Non-pigmented ciliary epithelial cell (primary cell): Measurements from ENCODE around the gene RARB.

Experiments used
- DNase-seq: peaks from one replicate; pipeline ENCODE4 v3.0.0-alpha.2; 2010; ENCODE audit warnings: low read depth

RARB gene

GRCh38 chr3:25580534-25580933 lies 152.5 kb downstream of the RARB start:
- no peak for DNase-seq

GRCh38 chr3:25581335-25581734 lies 153.3 kb downstream of the RARB start:
- DNase-seq: no peak

DNA sequence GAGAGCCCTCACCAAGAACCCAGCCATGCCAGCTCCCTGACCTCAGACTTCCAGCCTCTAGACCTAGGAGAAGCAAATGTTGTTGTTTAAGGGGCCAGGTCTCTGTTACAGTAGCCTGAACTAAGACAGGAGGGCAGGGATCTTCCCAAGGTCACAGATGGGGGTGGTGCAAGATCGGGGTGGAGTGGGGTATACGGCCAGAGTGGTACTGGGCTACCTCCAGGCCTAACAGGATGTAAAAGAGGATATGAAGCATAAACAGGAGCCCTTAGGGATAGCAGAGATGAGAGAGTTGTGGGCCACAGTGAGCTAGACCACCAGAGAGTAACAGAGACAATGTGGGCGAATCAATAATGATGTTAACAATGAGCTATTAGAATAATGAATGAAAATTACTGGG lies 153.8 kb downstream of the RARB start:
- DNase-seq: no peak

GRCh38 chr3:25582242-25582641 lies 154.2 kb downstream of the RARB start:
- no peak for DNase-seq

DNA sequence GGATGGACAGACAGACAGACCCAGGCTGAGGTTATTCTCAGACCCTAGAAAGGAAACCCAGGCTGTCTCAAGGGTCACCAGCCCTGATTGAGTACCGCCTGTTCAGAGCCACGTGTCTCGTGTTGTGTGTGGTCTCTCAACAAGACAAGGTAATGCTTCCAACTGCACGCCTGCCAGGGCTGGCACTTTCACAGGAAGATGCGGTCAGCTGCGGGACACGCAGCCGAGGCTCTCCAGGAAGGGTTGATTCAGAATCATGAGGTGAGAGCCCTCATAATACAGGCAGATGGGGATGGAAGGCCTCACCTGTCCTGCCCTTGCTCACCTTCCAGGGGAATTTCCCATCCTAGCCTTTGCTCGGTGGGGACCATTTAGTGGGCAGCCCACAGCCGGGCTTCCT lies 155.3 kb downstream of the RARB start:
- DNase-seq: no peak

GRCh38 chr3:25584011-25584789 lies 156.1 kb downstream of the RARB start:
- DNase-seq: no peak

DNA sequence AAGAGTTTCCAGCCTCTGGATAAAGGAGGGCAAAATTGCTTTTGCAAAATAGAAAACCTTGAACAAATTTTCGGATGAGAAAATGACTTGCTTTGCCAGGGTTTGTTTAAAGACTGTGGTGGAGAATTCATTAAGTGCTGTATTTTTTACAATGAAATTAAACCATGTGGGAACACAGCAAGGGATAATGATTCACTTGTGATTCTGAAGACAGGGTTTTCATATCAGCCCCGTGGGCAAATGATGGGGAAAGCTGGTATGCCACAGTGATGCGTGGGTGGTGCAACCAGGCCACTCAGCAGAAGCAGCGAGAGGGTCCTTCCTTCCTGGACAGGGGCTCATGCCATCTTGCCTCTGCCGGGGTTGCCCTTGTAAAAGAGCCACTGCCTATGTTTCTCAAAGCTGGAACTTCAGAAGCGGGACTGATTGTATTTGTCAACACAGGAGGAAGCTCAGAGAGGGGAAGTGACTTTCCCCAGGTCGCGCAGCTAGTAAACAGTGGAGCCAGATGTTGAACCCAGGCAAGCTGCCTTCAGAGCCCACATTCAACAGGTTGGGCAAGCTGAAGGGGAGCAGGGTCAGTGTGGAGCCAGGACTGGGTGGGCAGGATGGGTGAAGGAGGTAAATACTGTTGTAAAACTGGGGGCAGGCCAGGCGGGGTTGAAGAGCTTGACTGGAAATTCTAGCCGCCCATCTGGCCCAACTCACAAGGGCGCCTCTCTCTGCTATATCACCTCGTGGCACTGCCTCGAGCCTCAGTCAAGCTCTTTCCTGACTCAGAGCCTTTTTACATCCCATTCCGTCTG lies 157.5 kb downstream of the RARB start:
- no peak for DNase-seq

DNA sequence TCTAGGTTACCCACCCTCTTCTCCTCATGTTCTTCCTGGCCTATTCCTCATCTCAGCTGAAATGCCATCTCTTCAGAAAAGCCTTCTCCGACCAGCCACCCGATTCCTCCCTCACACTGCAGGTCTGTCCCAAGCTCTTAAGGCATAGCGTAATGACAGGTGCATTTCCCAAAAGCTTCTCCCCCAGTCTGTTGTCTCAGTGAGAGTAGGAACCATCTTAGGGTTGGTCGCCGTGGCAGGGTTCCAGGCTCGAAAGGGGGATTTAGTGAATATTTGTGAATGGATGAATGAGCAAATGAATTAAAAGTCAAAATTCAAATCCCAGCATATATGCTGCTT lies 158.1 kb downstream of the RARB start:
- DNase-seq: no peak

GRCh38 chr3:25586553-25586952 lies 158.5 kb downstream of the RARB start:
- no peak for DNase-seq

DNA sequence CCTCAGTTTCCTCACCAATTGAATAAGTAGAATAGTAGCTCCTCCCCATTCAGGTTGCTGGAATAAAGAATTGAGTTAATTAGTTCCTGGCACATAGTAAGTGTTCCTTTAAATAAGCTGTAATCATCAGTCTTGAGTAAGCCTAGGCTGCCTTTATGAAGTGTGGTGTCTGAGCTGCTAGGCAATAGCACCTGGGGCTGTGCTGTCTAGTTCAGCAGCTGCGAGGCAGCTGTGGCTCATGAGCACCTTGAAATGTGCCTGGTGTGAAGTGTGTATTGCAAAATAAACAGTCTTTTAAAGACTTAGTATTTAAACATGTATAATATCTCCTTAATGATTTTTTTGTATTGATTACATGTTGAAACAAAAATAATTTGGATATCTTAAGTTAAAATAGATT lies 159.0 kb downstream of the RARB start:
- DNase-seq: no peak

DNA sequence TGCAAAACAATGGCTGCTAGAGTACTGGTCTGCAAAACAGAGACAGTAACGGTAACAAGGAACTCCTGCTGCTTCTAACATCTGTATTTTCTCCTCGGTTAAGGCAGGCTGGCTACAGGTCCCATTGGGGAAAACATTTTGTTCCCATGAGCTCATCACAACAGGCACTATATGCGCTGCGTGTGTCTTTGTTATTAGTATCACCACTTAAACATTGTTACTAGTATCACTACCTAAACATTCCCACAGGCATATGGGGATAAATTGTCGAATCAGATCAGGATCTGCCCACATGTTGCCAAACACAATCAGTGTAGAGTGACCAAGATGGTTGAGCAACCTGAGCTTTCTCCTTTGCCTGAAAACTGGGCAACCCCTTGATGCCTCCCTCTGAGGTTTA lies 159.5 kb downstream of the RARB start:
- no peak for DNase-seq

DNA sequence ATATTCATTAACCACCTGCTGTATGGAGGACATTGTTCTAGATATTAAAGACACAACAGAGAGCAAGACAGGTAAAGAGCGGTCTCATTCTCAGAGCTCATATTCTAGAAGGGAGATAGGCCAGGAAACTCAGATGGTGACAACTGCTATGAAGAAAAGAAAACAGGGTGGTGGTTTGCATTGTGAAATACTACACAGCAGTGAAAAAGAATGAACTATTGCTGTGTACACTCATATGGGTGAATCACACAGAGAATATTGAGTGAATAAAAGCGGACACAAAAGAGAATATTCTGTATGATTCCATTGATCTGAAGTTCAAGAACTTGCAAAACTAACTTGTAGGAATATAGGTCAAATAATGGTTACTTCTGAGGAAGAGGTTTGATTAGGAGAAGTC lies 159.9 kb downstream of the RARB start:
- DNase-seq: no peak

GRCh38 chr3:25588441-25589103 lies 160.5 kb downstream of the RARB start:
- no peak for DNase-seq

DNA sequence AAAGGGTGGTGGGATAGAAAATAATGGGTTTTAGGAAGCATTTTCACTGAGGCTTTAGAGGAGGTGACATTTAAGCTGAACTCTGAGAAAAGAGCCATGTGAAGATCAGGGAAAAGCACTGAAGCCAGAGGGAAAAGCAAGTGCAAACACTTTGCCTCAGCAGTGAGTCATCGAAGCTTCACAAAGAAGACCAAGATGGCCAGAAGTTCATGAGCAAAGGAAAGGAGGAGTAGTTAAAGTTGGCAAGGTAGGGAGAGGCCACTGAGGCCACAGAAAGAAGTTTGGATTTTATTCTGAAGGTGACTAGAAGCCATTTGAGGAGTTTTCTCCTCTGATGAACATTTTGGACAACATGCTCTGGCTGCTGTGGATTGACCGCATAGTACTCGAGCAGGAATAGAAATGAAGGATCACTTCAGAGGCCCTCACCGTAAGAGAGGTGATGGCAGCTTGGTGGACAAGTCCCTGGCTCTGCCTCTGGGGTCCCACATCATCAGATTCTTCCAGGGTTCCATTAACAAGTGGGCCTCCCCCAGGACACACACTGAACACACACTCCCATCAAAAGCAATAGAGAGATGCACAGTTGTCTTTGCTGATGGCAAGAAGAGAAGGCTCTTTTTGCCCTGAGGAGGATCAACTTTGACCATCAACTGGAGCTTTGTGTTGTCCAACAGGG lies 161.2 kb downstream of the RARB start:
- DNase-seq: no peak

DNA sequence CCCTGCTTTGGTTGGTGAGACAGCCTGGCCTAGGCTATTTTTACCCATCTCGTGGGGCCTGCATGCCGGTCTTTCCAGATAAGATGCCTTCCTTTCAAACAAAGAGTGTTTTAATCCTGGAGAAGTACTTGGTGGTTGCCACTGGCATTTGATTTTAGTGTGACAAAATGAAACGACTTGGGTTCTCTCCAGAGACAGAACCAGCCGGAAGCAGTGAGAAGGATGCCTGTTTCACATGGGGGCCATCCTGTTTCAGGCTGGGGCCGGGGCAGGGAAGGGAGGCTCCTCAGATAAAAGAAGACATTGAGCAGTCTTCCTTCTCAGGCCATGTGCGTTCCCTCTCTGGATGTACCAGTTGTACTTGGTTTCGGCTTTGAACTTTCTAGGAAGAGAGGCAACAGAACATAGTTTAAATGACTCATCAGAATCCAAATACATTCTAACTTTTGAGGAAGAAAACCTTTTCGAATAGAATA lies 161.8 kb downstream of the RARB start:
- no peak for DNase-seq

DNA sequence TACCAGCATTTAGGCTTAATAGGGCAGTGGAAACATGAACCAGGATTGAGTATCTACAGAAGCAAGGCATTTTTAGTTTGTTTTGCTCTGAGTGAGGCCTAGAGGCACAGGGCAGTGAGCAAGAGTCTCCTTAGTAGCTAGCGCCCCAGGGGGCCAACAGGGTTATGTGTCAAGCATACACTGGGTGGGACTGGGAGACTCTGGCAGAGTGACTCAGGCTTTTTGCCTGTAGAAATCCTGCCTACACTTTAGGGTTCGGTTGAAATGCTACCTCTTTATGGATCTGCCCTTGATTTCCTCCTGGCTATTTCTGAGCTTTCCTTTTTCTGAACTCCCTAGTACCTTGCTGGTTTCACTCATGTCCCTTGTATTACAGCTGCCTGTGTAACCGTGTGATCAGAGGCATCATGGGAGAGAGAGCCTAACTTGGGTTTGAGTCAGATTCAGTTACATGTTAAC lies 164.5 kb downstream of the RARB start:
- DNase-seq: peak; percentile 70

DNA sequence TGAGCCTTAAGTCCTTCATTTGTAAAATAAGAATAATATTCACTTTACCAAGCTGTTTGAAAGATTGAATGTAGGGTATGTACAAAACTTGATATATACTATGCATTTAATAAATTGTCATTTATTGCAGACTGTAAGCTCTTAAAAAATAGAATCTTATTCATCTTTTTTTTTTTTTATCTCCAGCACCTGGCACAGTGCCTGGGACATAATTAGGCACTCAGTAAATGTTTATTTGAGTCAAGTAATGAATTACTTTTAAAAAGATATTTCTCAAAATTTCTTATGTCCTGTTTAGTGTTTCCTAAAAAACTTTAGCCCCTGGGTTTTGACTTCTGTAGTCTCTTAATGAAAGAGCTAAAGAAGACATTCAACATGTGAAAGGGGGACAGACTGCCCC lies 164.9 kb downstream of the RARB start:
- DNase-seq: no peak

DNA sequence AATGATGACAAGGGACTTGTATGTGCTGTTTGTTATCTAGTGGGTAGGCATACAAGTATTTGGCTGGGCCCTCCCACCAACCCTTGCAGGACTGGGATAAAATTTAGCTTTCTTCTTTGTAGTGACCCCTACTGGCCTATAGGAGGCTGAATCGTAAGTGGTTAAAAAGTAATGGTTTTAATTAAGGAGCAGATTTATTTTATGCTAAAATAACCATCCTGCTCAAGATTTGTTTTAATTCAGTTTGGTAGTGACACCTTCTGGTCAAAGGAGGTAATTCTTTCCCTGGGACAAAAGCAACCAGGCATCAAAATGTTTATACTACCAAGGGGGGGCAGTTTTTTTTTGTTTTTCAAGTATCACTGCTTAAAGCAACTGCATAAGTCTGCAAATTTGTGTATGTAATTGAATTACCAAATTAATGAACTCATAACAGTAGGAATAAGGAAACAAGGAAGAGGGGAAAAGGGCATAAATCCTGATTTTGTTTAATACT lies 166.0 kb downstream of the RARB start:
- no peak for DNase-seq

GRCh38 chr3:25597535-25598101 lies 169.6 kb downstream of the RARB start:
- no peak for DNase-seq

DNA sequence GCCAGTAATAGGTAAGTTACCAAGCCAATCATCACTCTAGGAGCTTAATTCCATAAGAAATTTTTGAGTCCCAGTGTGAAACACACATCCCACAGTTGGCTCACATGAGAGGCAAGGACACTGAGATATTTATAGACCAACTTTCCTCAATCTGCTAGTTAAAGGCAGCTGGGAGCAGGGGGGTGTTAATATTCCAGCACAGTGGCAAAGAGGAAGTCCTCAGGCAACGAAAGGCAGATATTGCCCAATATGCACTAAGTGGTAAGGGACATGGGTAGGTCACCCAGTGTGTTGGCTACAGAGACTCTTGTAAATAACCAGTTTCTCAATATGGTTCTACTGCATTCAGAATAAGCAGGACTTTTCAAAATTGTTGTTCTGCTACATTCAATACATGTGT lies 175.6 kb downstream of the RARB start:
- DNase-seq: no peak

- DNase-seq: peak; percentile 91
Measured at GRCh38 chr3:25604107-25604805, 176.2 kb downstream of the RARB start.
